Measurements from ENCODE around the gene CHST2.
"Not testable (repeated sequence)": the region's sequence is repeated elsewhere in the genome, so short reads cannot be mapped to it uniquely, and the experiment has no call there.

Gene CHST2

DNA sequence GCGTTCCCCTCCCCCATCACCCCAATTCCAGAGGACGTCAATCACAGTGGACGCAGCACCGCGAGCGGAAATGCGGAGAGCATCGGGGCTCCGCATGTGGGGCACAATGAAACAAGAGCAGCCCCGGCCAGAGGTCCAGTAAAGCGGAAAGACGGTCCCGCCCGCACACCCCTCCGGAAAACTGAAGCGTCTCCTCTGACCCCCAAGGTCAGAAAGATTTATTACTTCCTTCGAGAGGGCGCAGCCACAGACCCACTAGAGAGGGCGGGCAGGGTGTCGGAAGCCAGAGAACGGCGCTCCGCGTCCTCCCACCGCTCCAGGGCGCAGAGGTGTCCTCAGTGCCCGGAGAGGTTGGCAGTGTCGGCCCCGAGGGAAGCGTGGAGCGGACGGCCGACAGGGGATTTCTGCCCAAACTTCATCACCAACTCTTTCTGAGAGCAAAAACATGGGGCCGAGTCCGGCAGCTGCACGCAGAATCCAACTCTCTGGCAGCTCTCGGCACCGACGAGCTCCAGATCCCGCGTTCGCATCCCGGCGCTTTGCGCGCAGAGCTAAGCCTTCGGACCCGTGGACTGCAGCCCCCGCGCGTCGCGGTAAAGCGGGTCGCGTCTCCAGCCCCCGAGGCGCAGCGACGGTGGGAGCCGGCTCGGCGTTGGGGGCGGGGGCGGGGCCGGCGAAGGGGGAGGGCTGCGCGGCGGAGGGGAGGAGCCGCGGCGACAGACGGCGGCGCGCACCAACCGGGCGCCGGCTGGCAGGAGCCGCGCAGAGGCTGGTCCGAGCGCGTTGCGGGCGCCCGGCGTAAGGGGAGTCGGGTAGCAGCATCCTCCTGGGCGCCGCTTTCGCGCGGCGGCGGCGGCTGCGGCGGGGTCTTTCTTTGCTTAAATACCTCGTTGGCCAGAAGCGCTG lies at the start of gene CHST2:
Gene CHST2 (plus strand): TSS at position 763 of the 906 bp plus-strand sequence. CDS start 1,046 bp downstream, outside the sequence.
- TF ChIP-seq CTCF (conservative IDR thresholded peaks at IDR 0.05; ENCODE audit: low read depth, low read length), result peak; percentile 14
- DNase-seq (ENCODE audit: low read depth), result peak; percentile 87
- H3K4me3 ChIP-seq (ENCODE audit: low read depth, low read length), result peak within 1 kb of the TSS; percentile 67

- TF ChIP-seq CTCF (conservative IDR thresholded peaks at IDR 0.05; ENCODE audit: low read depth, low read length), result no peak
- no peak overlapping the region for H3K4me3 ChIP-seq (ENCODE audit: low read depth, low read length)
- peak; percentile 81 for DNase-seq (ENCODE audit: low read depth)
Observed at GRCh38 chr3:143070977-143071551, 48.5 kb upstream of the CHST2 start.

GRCh38 chr3:143071776-143072175 lies 47.8 kb upstream of the CHST2 start:
- no peak for DNase-seq (ENCODE audit: low read depth)
- no peak for TF ChIP-seq CTCF (conservative IDR thresholded peaks at IDR 0.05; ENCODE audit: low read depth, low read length)
- no peak overlapping the region for H3K4me3 ChIP-seq (ENCODE audit: low read depth, low read length)

DNA sequence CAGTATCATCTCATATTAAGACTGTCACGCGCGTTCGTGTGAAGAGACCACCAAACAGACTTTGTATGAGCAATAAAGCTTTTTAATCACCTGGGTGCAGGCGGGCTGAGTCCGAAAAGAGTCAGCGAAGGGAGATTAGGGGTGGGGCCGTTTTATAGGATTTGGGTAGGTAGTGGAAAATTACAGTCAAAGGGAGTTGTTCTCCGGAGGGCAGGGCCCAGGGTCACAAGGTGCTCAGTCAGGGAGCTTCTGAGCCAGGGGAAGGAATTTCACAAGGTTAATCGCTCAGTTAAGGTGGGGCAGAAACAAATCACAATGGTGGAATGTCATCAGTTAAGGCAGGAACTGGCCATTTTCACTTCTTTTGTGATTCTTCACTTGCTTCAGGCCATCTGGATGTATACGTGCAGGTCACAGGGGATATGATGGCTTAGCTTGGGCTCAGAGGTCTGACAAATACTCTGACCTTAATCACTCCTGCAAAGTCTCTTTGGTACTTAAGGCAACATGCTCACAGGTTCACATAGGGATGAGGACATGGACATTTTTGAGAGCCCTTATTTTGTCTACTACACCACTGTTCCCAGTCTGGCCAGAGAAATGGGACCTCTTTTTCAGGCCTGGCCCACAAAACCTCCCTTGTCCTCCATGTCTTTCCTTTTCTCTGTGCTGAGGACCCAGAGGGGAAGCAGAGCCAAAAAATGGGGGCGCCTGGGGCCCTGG lies 47.1 kb upstream of the CHST2 start:
- not testable (repeated sequence) for H3K4me3 ChIP-seq (ENCODE audit: low read depth, low read length); DNase-seq (ENCODE audit: low read depth)

GRCh38 chr3:143073541-143073940 lies 46.0 kb upstream of the CHST2 start:
- H3K4me3 ChIP-seq (ENCODE audit: low read depth, low read length); DNase-seq (ENCODE audit: low read depth): not testable (repeated sequence)

DNA sequence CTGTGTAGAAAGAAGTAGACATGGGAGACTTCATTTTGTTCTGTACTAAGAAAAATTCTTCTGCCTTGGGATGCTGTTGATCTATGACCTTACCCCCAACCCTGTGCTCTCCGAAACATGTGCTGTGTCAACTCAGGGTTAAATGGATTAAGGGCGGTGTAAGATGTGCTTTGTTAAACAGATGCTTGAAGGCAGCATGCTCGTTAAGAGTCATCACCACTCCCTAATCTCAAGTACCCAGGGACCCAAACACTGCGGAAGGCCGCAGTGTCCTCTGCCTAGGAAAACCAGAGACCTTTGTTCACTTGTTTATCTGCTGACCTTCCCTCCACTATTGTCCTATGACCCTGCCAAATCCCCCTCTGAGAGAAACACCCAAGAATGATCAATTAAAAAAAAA lies 45.6 kb upstream of the CHST2 start:
- DNase-seq (ENCODE audit: low read depth); H3K4me3 ChIP-seq (ENCODE audit: low read depth, low read length): not testable (repeated sequence)

GRCh38 chr3:143078883-143079282 lies 40.7 kb upstream of the CHST2 start:
- TF ChIP-seq CTCF (conservative IDR thresholded peaks at IDR 0.05; ENCODE audit: low read depth, low read length), result no peak
- H3K4me3 ChIP-seq (ENCODE audit: low read depth, low read length), result no peak overlapping the region
- DNase-seq (ENCODE audit: low read depth), result peak; percentile 30

DNA sequence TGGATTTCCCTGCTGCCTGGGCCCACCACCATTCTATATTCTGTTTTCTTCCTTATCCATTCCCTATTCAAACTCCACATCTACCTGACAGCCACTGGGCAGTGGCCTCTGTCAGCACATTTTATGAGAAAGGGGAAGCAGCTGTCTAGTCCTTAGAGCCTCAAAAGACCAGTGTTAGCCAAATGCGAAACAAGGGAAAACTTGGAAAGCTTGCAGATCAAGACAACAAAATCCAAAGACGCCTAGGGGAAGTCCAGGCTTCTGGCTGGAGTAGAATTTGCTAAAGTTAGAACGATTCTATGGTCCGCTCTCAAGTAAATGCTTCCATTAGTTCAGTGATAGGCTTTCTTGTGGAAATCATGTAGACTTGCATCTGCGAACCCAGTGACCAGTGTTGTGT lies 39.4 kb upstream of the CHST2 start:
- no peak for DNase-seq (ENCODE audit: low read depth)
- no peak overlapping the region for H3K4me3 ChIP-seq (ENCODE audit: low read depth, low read length)
- no peak for TF ChIP-seq CTCF (conservative IDR thresholded peaks at IDR 0.05; ENCODE audit: low read depth, low read length)

Data from choroid plexus epithelial cell (primary cell).